GM18508 (cell line): Measurements from ENCODE around the gene HPSE.

Experiments
- ATAC-seq: cut with Tn5 transposase; IDR thresholded peaks from one replicate; pipeline ENCODE4 v1.9.1; 2021; ENCODE audit warnings: moderate number of reproducible peaks; ENCODE audit not compliant: insufficient read depth, unreplicated experiment

The HPSE gene

DNA sequence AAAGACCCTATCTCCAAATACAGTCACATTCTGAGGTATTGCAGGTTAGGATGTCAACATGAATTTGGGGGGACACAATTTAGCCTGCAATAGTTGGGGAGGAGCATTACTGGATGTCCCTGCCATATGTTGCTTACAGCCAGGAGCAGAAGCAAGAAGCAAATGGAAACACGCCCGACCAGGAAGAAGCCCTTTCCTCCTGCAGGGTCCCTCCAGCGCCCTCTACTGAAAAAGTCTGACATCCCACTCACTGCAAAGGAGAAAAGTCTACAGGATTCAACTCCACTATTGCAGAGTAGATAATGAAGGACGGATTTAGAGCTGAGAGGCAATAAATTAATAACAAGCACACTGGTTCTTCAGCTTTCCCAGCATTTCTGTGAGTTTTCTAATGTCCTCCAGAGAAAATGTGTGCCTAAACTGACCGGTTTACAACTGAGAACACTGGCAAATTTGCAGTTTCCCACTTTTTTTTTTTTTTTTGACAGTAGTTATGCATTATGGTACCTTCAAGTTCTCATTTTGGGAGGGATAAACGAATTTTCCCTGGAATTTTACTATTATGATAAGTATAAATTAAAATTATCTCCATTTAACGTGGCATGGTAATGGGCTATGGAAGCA, 81.8 kb downstream of the HPSE start:
- ATAC-seq = no peak

DNA sequence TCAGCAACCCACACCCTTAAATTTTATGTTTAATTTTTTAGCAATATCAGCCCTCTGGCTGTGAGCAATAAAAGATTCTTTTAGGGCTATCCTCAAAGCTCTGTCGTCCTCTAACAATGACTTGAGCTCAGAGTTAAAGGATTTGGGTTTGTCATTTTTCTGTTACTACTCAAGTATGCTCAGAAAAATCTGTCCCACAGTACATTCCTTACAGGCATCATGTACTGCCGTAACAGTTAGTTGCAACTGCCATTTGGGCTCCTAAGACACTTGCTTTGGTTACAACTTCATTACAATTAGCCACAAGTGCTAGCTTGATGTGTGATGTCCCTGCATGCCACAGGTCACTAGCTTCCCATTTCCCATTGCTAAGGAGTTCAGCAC, 83.2 kb downstream of the HPSE start:
- no peak for ATAC-seq

DNA sequence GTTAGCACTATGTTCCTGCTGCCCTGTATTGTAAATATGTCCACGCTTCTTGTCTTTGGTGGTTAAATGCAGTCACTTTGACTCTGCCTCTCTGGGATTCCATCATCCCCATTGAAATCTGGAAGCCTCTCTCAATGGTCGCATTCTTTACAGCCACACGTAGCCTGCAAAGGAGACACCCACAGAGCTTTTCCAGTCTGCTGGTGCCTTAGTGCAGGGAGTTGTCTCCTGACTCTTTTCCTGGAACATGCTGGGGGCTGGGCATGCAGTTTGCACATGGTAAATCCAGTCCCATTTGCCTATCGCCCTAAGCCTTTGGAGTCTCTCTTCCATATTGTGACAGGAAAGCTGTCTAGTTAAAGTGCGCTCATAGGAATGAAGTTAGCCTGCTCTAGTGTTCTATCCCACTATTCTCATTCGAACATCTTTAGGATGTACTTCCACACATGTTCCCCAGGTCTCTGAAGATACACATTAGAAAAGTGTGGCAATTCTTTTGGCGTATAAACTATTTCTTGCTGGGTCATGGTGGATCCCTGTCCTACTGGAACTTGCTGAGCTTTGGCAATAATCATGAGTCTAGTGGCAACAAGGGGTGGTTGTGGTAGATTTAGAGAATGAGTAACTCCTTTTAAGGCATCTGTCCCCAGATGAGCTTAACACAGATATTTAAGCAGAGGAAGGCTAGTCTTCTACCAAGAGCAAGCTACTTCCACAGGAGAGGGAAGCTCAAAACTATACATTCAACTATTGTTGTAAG, 83.8 kb downstream of the HPSE start:
- no peak for ATAC-seq

DNA sequence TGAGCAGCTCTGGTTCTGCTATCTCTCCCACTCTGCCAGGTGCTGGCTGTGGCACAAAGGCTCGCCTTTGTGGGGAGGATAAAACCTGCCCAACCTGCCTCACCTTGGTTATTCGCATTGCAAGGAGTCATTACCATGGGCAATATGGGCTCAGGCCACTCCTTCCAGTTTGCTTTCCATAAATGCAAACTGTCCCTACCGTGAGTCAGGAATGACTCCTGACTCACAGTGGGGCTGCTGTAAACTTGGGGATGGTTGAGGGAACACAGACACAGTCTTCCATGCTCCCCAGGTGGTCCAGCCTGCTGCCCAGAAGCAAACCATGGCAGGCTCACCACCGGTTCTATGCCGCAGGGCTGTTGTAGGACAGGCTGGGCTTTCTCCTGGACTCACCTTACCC, 86.2 kb downstream of the HPSE start:
- ATAC-seq = no peak

DNA sequence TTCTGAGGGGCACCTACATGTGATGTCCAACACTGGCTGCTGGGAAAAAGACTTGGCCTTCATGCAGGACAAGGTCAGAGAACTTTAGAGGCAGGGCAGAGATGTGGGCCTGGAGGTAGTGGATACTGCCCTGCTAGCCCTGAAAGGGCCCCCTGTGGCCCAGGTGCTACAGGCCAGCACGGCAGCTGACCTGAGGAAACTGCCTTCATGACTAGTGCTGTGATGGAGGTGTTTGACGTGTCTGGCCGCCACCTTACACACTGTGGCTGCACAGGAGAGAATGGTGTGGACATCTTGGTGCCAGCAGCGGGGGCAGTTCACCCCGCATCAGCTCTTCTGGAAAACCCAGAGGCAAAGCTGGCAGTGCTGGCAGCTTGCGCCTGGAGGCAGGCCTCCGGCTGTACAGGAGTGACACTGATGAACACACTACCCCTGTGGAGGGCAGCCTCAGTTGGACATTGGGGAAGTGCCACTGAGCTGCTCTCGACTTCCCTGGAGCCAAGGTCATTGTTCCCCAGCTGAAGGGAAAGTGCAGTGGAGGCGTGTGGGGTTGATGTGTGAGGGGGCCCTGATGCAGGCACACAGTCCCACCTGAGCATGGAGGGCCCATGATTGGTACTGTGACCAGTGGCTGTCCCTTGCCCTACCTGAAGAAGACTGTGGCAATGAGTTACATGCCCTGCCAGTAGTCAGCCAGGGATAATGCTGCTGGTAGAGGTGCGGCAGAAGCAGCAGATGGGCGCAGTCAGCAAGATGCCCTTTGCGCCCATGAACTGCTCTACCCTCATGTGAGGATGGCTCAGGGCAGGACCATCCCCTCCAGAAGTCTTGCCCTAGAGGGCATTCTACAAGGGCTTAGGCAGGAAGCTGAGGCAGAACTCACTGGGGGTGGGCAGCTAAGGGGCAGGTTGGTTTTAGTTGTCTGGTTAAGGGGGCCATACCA, 87.0 kb downstream of the HPSE start:
- no peak for ATAC-seq
